Activated T-cell treated with anti-CD3 and anti-CD28 coated beads, Interleukin-2, amount 50 U/mL, for 48 hours (primary cell): Measurements from ENCODE around the gene MLF2.
"Not testable (repeated sequence)": the region's sequence is repeated elsewhere in the genome, so short reads cannot be mapped to it uniquely, and the experiment has no call there.

Experiments used
- DNase-seq, 2 experiments: peaks; one replicate each; pipeline ENCODE4 v3.0.0-alpha.2; 2020

The MLF2 gene

GRCh38 chr12:6725350-6725749 lies 27.6 kb downstream of the MLF2 start:
- DNase-seq: no peak

DNA sequence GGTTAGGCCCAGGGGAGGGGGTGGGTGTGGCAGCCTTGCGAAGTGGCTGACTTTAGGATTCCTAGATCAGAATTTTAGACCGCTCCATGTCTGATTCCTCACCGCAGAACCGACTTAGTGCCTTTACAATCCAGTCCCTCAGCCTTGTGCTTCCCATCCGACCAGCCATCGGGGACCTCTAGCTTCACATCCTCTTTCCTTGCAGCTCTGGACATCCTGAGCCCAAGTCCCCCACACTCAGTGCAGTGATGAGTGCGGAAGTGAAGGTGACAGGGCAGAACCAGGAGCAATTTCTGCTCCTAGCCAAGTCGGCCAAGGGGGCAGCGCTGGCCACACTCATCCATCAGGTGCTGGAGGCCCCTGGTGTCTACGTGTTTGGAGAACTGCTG lies 28.5 kb downstream of the MLF2 start:
- DNase-seq: peak; percentile 56 to 60

GRCh38 chr12:6723607-6724408 lies 29.1 kb downstream of the MLF2 start, which contains the start of gene COPS7A:
Gene COPS7A (plus strand): TSS chr12:6724046. CDS start chr12:6724657, 611 bp downstream.
- peak; percentile 97 for DNase-seq

DNA sequence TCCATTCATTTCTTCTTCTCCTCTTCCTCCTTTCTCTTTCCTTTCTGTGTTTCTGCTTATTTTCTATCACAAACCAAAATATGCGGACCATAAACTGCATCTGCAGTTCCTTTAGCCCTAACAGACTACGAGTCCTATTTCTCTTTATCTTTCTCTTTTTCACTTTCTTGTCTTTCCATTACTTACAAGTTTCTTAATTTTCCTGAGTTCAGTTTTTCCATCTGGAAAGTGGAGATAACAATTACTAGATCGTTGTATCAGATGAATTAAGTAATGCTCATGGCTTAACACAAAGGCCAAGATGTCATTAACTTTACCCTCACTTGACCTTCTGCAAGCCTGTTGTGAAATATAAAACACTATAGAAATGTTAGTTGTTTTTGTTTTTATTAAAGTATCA lies 30.1 kb downstream of the MLF2 start:
- DNase-seq: no peak

DNA sequence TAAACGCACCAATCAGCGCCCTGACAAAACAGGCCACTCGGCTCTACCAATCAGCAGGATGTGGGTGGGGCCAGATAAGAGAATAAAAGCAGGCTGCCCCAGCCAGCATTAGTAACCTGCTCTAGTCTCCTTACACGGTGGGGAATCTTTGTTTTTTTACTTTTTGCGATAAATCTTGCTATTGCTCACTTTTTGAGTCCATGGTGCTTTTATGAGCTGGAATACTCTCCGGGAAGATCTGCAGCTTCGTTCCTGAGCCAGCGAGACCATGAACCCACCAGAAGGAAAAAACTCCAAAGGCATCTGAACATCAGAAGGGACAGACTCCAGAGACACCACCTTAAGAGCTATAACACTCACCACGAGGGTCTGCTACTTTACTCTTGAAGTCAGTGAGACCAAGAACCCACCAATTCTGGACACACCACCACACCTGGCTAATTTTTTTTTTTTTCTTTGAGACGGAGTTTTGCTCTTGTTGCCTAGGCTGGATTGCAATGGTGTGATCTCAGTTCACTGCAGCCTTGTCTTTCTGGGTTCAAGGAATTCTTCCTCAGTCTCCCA lies 36.0 kb downstream of the MLF2 start:
- DNase-seq: no peak

GRCh38 chr12:6716031-6716873 lies 36.7 kb downstream of the MLF2 start:
- not testable (repeated sequence) for DNase-seq

- DNase-seq: peak; percentile 55 to 58
These were observed 44.0 kb downstream of the MLF2 start for GRCh38 chr12:6708960-6709394.

DNA sequence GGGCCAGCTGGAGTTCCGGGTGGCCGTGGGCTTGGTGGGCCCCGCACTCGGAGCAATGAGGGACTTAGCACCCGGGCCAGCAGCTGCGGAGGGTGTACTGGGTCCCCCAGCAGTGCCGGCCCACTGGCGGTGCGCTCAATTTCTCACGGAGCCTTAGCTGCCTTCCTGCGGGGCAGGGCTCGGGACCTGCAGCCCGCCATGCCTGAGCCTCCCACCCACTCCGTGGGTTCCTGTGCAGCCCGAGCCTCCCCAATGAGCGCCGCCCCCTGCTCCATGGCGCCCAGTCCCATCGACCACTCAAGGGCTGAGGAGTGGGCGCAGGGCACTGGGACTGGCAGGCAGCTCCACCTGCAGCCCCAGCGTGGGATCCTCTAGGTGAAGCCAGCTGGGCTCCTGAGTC lies 44.6 kb downstream of the MLF2 start:
- not testable (repeated sequence) for DNase-seq

DNA sequence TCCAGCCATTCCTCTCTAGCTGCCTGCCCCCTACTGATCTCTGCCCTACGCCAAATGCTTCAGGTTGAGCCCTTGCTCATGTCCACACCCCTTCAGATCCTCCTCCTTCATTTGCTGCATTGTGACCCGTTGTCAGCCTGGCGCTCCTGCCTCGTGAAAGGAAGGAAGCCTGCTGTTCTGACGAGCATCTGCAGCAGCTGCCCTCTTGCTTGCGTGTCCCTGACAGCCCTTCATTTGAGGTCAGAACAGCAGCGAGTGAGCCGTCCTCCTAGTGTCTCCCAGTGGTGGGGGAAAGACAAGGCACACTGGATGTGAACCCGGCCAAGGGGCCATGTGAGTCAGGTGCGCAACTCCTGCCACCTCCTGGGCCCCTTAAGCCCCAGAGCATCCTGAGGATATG lies 49.3 kb downstream of the MLF2 start:
- DNase-seq: no peak

DNA sequence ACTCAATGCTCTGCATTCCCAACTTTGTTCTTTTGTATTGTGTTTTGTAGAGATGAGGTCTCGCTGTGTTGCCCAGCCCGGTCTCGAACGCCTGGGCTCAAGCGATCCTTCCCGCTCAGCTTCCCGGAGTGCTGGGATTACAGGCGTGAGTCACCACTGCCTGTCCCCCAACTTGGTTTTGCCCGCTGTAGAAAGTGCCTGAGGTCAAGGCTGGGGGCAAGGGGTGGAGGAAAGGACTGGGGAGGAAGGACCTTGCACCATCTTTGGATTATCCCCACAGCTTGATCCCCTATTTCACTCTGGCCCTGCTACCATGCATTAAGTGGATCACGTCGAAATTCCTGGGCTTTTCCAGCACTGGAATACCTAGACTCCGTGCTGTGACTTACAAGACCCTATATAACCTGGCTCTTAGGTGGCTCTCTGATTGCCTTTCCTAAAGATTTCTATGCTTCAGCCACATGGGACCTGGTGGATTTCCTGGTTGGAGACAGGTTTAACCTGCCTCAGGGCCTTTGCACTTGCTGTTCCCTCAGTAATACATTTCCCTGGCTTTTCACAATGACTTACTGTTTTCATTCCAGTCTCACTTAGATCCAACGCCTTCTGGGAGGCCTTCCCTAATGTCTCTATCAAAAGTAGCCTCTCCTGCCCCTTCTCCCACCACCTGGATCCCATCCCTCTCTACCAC lies 51.7 kb downstream of the MLF2 start:
- no peak for DNase-seq

- peak; percentile 52 to 62 for DNase-seq
These were observed 52.3 kb downstream of the MLF2 start, which contains the start of gene PIANP for GRCh38 chr12:6700646-6701051. Gene PIANP (minus strand): TSS chr12:6700815. CDS start chr12:6698061, 2,754 bp downstream.

DNA sequence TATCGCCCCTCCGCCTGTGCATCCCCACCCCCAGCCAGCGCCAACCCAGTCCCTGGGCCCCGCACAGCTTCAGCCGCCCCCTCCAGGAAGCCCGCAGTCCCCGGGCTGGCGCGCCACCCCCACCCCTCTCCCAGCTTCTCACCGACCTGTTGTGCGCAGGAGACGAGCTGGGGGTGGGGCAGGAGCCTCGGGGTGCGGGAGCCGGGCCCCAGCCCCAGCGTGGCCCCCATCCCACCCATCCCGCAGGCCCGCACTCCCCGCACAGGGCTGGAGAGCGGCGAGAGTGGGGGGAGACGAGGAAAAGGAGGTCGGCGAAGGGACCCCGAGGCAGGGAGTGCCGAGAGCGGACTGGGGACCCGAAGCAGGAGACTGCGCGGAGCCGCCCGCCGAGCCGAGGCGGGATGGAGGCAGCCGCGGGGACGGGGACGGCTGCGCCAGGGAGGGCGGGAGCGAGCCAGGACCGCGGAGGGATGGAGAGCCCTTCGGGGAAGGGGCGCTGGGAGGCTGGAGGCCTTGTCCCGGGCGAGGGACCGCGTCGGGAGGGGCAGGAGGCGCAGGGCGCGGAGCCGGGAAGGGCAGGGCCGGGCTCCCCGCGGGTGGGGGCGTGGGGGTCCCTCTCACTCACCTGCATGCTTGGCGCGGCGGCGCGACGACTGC lies 52.8 kb downstream of the MLF2 start:
- peak; percentile 34 to 46 for DNase-seq

GRCh38 chr12:6699259-6699988 lies 53.5 kb downstream of the MLF2 start:
- no peak for DNase-seq

GRCh38 chr12:6698352-6699046 lies 54.4 kb downstream of the MLF2 start:
- DNase-seq: no peak
